Mesendoderm (in vitro differentiated cells): ENCODE results near the gene PRKAA2.

ENCODE experiments used
- DNase-seq: peaks from one replicate; pipeline ENCODE4 v3.0.0; 2013
- H2AK5ac ChIP-seq: 2 replicates; pipeline ENCODE4 v1.6.1; 2013; ENCODE audit warnings: low read length, inconsistent platforms
- H2BK120ac ChIP-seq: 2 replicates; pipeline ENCODE4 v1.6.1; 2013; ENCODE audit warnings: low read depth, mild to moderate bottlenecking, low read length, moderate library complexity, mixed read lengths
- H2BK15ac ChIP-seq: replicated peaks from 2 replicates; pipeline ENCODE4 v1.6.1; 2013; ENCODE audit warnings: low read depth, mild to moderate bottlenecking, moderate library complexity
- H2BK5ac ChIP-seq: 2 replicates; pipeline ENCODE4 v1.6.1; 2013; ENCODE audit warnings: low read length, inconsistent platforms
- H3K18ac ChIP-seq: 2 replicates; pipeline ENCODE4 v1.6.1; 2013; ENCODE audit warnings: mild to moderate bottlenecking, low read length, mixed read lengths
- H3K23ac ChIP-seq: one replicate; pipeline ENCODE4 v1.6.1; 2013; ENCODE audit warnings: low read length
- H3K27ac ChIP-seq: 2 replicates; pipeline ENCODE4 v1.5.1; 2013; ENCODE audit warnings: low read depth, mild to moderate bottlenecking, inconsistent platforms, low read length, moderate library complexity
- H3K27me3 ChIP-seq: 2 replicates; pipeline ENCODE4 v1.6.1; 2013; ENCODE audit warnings: low read length, control low read depth, mild to moderate bottlenecking, inconsistent platforms; ENCODE audit not compliant: insufficient read depth, poor library complexity
- H3K36me3 ChIP-seq: 2 replicates; pipeline ENCODE4 v1.6.1; 2013; ENCODE audit warnings: low read length, inconsistent platforms; ENCODE audit not compliant: control insufficient read depth, insufficient read depth
- H3K4ac ChIP-seq: one replicate; pipeline ENCODE4 v1.6.1; 2013; ENCODE audit warnings: low read depth, mild to moderate bottlenecking, low read length, moderate library complexity
- H3K4me1 ChIP-seq: 2 replicates; pipeline ENCODE4 v1.6.1; 2013; ENCODE audit warnings: low read depth, low read length, inconsistent platforms; ENCODE audit not compliant: control insufficient read depth
- H3K4me2 ChIP-seq: 2 replicates; pipeline ENCODE4 v1.6.1; 2013; ENCODE audit warnings: low read length
- H3K4me3 ChIP-seq: 2 replicates; pipeline ENCODE4 v1.5.1; 2013; ENCODE audit warnings: mild to moderate bottlenecking, low read length
- H3K56ac ChIP-seq: one replicate; pipeline ENCODE4 v1.6.1; 2013; ENCODE audit warnings: low read length
- H3K79me1 ChIP-seq: 2 replicates; pipeline ENCODE4 v1.6.1; 2013; ENCODE audit warnings: low read length, inconsistent platforms
- H3K79me2 ChIP-seq: 2 replicates; pipeline ENCODE4 v1.6.1; 2013; ENCODE audit warnings: mild to moderate bottlenecking, low read length; ENCODE audit not compliant: control insufficient read depth, insufficient read depth
- H3K9ac ChIP-seq: 2 replicates; pipeline ENCODE4 v1.6.1; 2013; ENCODE audit warnings: low read length, inconsistent platforms
- H4K5ac ChIP-seq: one replicate; pipeline ENCODE4 v1.6.1; 2013; ENCODE audit warnings: low read length
- H4K8ac ChIP-seq: one replicate; pipeline ENCODE4 v1.6.1; 2013; ENCODE audit warnings: low read depth, mild to moderate bottlenecking, control low read depth, low read length, moderate library complexity
- WGBS: extraction: QIAGEN DNeasy Blood & Tissue Kit; methylation state at CpG from one replicate; pipeline ENCODE4 v1.1.7; 2013; ENCODE audit warnings: low lambda C conversion rate, missing lambda C conversion rate; ENCODE audit not compliant: insufficient coverage; ENCODE audit errors: extremely low coverage; 5-methylcytosine and 5-hydroxymethylcytosine counted together

Gene PRKAA2

DNA sequence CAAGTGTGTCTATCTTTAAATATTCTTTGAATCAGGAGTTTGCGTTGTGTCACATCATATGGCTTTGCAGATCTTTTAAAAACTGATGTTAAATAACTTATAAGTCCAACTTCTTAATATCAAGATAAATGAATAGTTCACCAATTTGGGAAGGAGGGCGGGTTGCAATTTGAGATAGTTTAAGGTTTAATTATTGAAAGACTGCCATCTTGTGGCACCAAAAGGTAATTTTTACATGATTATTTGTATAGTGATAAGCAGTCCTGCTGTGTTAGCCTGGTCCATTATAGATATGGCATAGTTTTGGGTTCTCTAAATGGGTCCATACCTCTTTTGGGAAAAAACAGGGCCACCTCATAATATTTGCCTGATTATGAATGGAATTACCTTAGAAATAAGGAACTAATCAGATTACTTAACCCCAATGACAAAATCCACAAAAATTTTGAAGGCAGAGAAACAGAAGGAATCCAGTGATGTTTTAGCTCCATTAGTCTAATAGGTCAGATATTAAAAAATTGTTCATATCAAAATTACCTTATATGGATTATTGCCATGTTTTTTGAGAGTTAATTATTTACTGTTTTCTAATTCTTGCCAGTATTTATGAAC, 64.3 kb downstream of the PRKAA2 start:
- no peak overlapping the region for H4K8ac ChIP-seq
- H2BK15ac ChIP-seq, result no peak overlapping the region
- no peak overlapping the region for H2BK120ac ChIP-seq
- H3K79me1 ChIP-seq, result no peaks in the 10 kb centered on the region
- H3K23ac ChIP-seq, result no peak overlapping the region
- H3K4ac ChIP-seq, result no peak overlapping the region
- H3K56ac ChIP-seq, result no peak overlapping the region
- H3K4me3 ChIP-seq, result no peak overlapping the region
- H3K79me2 ChIP-seq, result no peaks in the 10 kb centered on the region
- no peak overlapping the region for H3K27ac ChIP-seq
- no peak overlapping the region for H2BK5ac ChIP-seq
- no peak overlapping the region for H3K4me2 ChIP-seq
- no peak overlapping the region for H3K9ac ChIP-seq
- H2AK5ac ChIP-seq, result no peak overlapping the region
- DNase-seq, result peak; percentile 60
- no CpG with 5 or more reads among the region's 2 CpGs for WGBS
- H3K36me3 ChIP-seq, result no peaks in the 10 kb centered on the region
- H3K27me3 ChIP-seq, result no peaks in the 10 kb centered on the region
- H3K4me1 ChIP-seq, result no peaks in the 10 kb centered on the region
- H4K5ac ChIP-seq, result no peak overlapping the region
- no peak overlapping the region for H3K18ac ChIP-seq

DNA sequence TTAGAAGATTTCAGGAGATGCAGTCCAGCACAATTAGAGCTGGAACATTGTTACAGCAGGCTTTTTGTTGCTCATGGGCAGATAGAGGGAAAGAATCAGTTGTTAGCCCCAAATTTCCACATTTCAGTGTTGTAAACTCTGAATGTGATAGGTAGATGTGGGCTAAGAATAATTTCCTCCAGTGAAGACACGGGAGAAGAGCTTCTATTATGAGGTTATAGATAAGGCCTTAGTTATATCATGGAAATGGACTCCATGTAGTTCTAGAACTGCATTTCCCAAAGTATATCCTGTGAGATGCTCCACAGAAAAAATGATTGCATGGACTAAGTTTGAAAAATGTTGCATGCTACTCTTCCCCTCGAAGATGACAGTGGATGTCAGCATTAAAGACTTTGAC, 64.9 kb downstream of the PRKAA2 start:
- no peaks in the 10 kb centered on the region for H3K36me3 ChIP-seq
- no peak overlapping the region for H3K18ac ChIP-seq
- no peak overlapping the region for H3K4me2 ChIP-seq
- no peak overlapping the region for H2BK120ac ChIP-seq
- H4K8ac ChIP-seq, result no peak overlapping the region
- H3K27ac ChIP-seq, result no peak overlapping the region
- no peaks in the 10 kb centered on the region for H3K79me2 ChIP-seq
- no CpG with 5 or more reads among the region's 2 CpGs for WGBS
- H3K27me3 ChIP-seq, result no peaks in the 10 kb centered on the region
- H2BK5ac ChIP-seq, result no peak overlapping the region
- H3K4me1 ChIP-seq, result no peaks in the 10 kb centered on the region
- no peak overlapping the region for H3K4me3 ChIP-seq
- no peak overlapping the region for H3K56ac ChIP-seq
- no peak overlapping the region for H2BK15ac ChIP-seq
- H3K79me1 ChIP-seq, result no peaks in the 10 kb centered on the region
- H3K4ac ChIP-seq, result no peak overlapping the region
- no peak overlapping the region for H4K5ac ChIP-seq
- H3K9ac ChIP-seq, result no peak overlapping the region
- H2AK5ac ChIP-seq, result no peak overlapping the region
- DNase-seq, result no peak
- H3K23ac ChIP-seq, result no peak overlapping the region

DNA sequence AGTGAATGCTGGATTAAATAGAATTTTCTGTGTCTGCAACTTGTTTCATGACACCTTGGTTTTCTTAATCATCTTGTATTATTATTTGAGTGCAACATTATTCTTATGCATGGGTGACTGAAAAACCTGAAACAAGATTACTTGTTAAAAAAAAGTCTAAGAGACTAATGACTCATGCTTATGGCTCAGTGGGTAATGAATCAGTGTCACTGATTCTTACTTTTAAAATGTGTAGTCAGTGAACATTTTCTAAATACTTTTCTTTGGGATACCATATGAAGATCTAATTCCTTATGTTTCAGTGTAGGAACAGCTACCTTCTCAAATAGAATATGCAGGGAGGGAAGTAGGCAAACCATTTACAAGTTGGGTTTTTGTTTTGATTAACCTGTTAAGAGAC, 65.5 kb downstream of the PRKAA2 start:
- Histone ChIP-seq H3K79me1 (no peaks in the 10 kb centered on the region), H3K4me1 (no peaks in the 10 kb centered on the region), H2AK5ac (no peak overlapping the region), H2BK15ac (no peak overlapping the region), H3K4me2 (no peak overlapping the region), H2BK5ac (no peak overlapping the region), H2BK120ac (no peak overlapping the region), H3K36me3 (no peaks in the 10 kb centered on the region), H4K8ac (no peak overlapping the region), H3K4me3 (no peak overlapping the region), H3K56ac (no peak overlapping the region), H3K79me2 (no peaks in the 10 kb centered on the region), H3K27me3 (no peaks in the 10 kb centered on the region), H3K23ac (no peak overlapping the region), H4K5ac (no peak overlapping the region), H3K9ac (no peak overlapping the region), H3K4ac (no peak overlapping the region), H3K27ac (no peak overlapping the region), H3K18ac (no peak overlapping the region)
- DNase-seq, result no peak

DNA sequence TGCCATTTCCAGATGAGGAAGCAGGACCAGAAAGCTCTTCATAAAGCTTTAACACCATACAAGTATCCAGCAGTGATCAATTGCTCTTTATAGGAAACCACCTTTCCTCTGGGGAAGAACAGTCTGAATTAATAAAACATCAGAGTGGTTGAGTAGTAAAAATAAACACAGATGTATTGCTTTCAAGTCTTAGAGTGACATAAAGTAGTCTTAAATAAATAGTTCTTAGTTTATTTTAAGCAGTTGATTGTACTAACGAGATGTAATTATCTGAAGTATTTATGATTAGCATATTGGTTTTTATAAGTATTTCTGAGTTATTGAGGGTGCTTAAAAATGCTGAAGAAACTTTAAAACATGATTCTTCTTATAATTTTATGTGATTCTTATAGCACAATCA, 67.0 kb downstream of the PRKAA2 start:
- H3K4me2 ChIP-seq, result no peak overlapping the region
- H2BK5ac ChIP-seq, result no peak overlapping the region

DNA sequence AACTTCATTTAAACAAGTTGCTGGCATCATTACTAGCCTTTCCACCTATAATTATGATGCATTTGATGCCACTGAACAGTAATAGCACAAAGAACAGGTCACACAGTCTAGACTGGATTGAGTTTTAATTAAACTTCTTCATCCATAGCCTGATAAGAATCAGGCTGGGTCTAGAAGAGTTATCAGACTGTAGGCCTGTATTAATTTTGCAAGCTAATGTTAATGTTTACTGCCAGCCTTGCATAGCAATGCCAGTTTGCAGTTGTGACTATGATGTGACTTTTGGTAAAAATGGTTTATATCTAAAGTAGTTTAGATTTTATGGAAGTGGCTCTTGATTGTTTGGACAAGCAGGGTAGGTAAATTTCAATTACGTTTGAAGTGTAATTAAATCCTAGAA, 68.0 kb downstream of the PRKAA2 start:
- no peaks in the 10 kb centered on the region for H3K27me3 ChIP-seq

More for the DNA sequence above, 67.0 kb downstream of the PRKAA2 start:
- Histone ChIP-seq H4K5ac (no peak overlapping the region), H3K4me3 (no peak overlapping the region), H4K8ac (no peak overlapping the region), H3K23ac (no peak overlapping the region), H3K4ac (no peak overlapping the region), H3K4me1 (no peaks in the 10 kb centered on the region), H3K79me2 (no peaks in the 10 kb centered on the region), H3K27me3 (no peaks in the 10 kb centered on the region), H2BK15ac (no peak overlapping the region), H3K18ac (no peak overlapping the region), H3K9ac (no peak overlapping the region), H3K56ac (no peak overlapping the region), H3K36me3 (no peaks in the 10 kb centered on the region), H2AK5ac (no peak overlapping the region), H3K79me1 (no peaks in the 10 kb centered on the region), H3K27ac (no peak overlapping the region), H2BK120ac (no peak overlapping the region)
- no peak for DNase-seq
- no CpG with 5 or more reads among the region's 1 CpG for WGBS

DNA sequence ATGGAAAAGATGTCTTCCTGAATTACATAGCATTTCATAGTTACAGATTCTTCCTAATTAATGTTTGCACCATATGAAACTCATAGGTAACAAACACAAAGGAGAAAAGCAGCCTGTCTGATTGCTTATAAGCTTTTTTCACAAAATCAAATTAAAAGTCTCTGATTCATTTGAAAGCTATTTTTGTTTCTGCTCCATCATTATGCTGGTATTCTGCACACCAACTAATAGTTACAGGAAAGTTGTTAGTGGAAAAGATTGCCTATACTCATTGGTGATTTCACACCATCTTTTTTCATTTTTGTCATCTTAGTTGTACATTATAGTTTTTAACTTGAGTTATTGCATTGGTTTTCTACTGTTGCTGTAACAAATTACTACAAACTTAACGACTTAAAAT, 70.0 kb downstream of the PRKAA2 start:
- no peak overlapping the region for H2BK15ac ChIP-seq
- H3K4ac ChIP-seq, result no peak overlapping the region
- no peak overlapping the region for H4K8ac ChIP-seq
- H3K18ac ChIP-seq, result no peak overlapping the region
- no CpG with 5 or more reads among the region's 1 CpG for WGBS
- no peaks in the 10 kb centered on the region for H3K27me3 ChIP-seq
- H3K36me3 ChIP-seq, result no peaks in the 10 kb centered on the region
- no peak overlapping the region for H3K4me2 ChIP-seq
- no peaks in the 10 kb centered on the region for H3K79me2 ChIP-seq
- H2AK5ac ChIP-seq, result no peak overlapping the region
- no peak overlapping the region for H2BK5ac ChIP-seq
- H3K79me1 ChIP-seq, result no peaks in the 10 kb centered on the region
- H3K27ac ChIP-seq, result no peak overlapping the region
- no peaks in the 10 kb centered on the region for H3K4me1 ChIP-seq
- no peak overlapping the region for H3K9ac ChIP-seq
- DNase-seq, result no peak
- no peak overlapping the region for H4K5ac ChIP-seq
- no peak overlapping the region for H2BK120ac ChIP-seq
- no peak overlapping the region for H3K23ac ChIP-seq
- H3K4me3 ChIP-seq, result no peak overlapping the region
- no peak overlapping the region for H3K56ac ChIP-seq

More for the DNA sequence above, 68.0 kb downstream of the PRKAA2 start:
- no CpG with 5 or more reads among the region's 1 CpG for WGBS
- no peak overlapping the region for H4K8ac ChIP-seq
- no peak overlapping the region for H2AK5ac ChIP-seq
- H4K5ac ChIP-seq, result no peak overlapping the region
- H2BK5ac ChIP-seq, result no peak overlapping the region
- H3K56ac ChIP-seq, result no peak overlapping the region
- H2BK15ac ChIP-seq, result no peak overlapping the region
- H3K36me3 ChIP-seq, result no peaks in the 10 kb centered on the region
- H2BK120ac ChIP-seq, result no peak overlapping the region
- no peak overlapping the region for H3K4me3 ChIP-seq
- no peak overlapping the region for H3K4ac ChIP-seq
- no peak overlapping the region for H3K18ac ChIP-seq
- no peaks in the 10 kb centered on the region for H3K79me2 ChIP-seq
- no peak overlapping the region for H3K27ac ChIP-seq
- H3K4me2 ChIP-seq, result no peak overlapping the region
- no peaks in the 10 kb centered on the region for H3K79me1 ChIP-seq
- H3K23ac ChIP-seq, result no peak overlapping the region
- H3K9ac ChIP-seq, result no peak overlapping the region
- no peaks in the 10 kb centered on the region for H3K4me1 ChIP-seq
- no peak for DNase-seq
